Epithelial cell of esophagus (primary cell): Measurements from ENCODE around the gene TAB3.
"Not testable (repeated sequence)": the region's sequence is repeated elsewhere in the genome, so short reads cannot be mapped to it uniquely, and the experiment has no call there.

ENCODE experiments used
- DNase-seq: peaks from one replicate; pipeline ENCODE4 v3.0.0; 2010; ENCODE audit warnings: low read depth
- H3K4me3 ChIP-seq: 2 replicates; pipeline ENCODE4 v1.5.1; 2011; ENCODE audit warnings: mild to moderate bottlenecking, low read length, control low read depth
- CTCF ChIP-seq: IDR thresholded peaks from 2 replicates; pipeline ENCODE4 v1.5.1; 2011; ENCODE audit warnings: low read depth, mild to moderate bottlenecking, low read length, control low read depth, inconsistent platforms; ENCODE audit not compliant: insufficient read depth; ENCODE audit errors: missing control alignments

The TAB3 gene

GRCh38 chrX:30806187-30806728 is 82.8 kb downstream of the TAB3 start:
- no peak overlapping the region for H3K4me3 ChIP-seq
- no peak for TF ChIP-seq CTCF
- peak; percentile 66 for DNase-seq

- no peak overlapping the region for H3K4me3 ChIP-seq
- peak; percentile 23 for DNase-seq
- TF ChIP-seq CTCF, result no peak
Measured at GRCh38 chrX:30804462-30804861, 84.6 kb downstream of the TAB3 start.

GRCh38 chrX:30800901-30801300 is 88.2 kb downstream of the TAB3 start:
- TF ChIP-seq CTCF, result no peak
- no peak overlapping the region for H3K4me3 ChIP-seq
- peak; percentile 47 for DNase-seq

- no peak overlapping the region for H3K4me3 ChIP-seq
- no peak for DNase-seq
- TF ChIP-seq CTCF, result no peak
Measured at GRCh38 chrX:30799327-30799726, 89.7 kb downstream of the TAB3 start.

GRCh38 chrX:30798810-30799209 is 90.2 kb downstream of the TAB3 start:
- no peak for TF ChIP-seq CTCF
- H3K4me3 ChIP-seq, result no peak overlapping the region
- peak; percentile 61 for DNase-seq

- DNase-seq, H3K4me3 ChIP-seq: not testable (repeated sequence)
Measured at GRCh38 chrX:30797301-30797700, 91.8 kb downstream of the TAB3 start.

GRCh38 chrX:30795981-30796958 is 92.8 kb downstream of the TAB3 start:
- DNase-seq, result no peak
- TF ChIP-seq CTCF, result no peak
- no peak overlapping the region for H3K4me3 ChIP-seq
